Liver (tissue), 9 donors: Measurements from ENCODE around the gene AKAP10. TPM values are rescaled to one million over a fixed set of nuclear protein-coding genes. Genes with fewer than 3 reads are reported as not detected.

Source experiments
- DNase-seq: peaks from one replicate; pipeline ENCODE4 v3.0.0-alpha.2; 2017; ENCODE audit warnings: low spot score
- H3K27ac ChIP-seq, 2 donors: one replicate each; pipeline ENCODE4 v1.7.0; 2013; ENCODE audit warnings: inconsistent platforms in 2 of 2, low read length in 2 of 2, control low read depth in 1 of 2, low read depth in 1 of 2, mild to moderate bottlenecking in 1 of 2
- H3K27me3 ChIP-seq, 4 donors: one replicate each; pipeline versions ENCODE4 v1.6.1 to v1.7.0; 2013; ENCODE audit warnings: low read length in 3 of 4, inconsistent platforms in 1 of 4, mild to moderate bottlenecking in 1 of 4, moderate library complexity in 1 of 4; ENCODE audit not compliant: control insufficient read depth in 4 of 4, insufficient read depth in 4 of 4
- H3K36me3 ChIP-seq, 4 donors: one replicate each; pipeline versions ENCODE4 v1.6.1 to v1.7.0; 2013; ENCODE audit warnings: low read length in 3 of 4, mild to moderate bottlenecking in 3 of 4, low read depth in 1 of 4, moderate library complexity in 1 of 4; ENCODE audit not compliant: control insufficient read depth in 4 of 4, insufficient read depth in 3 of 4
- H3K4me1 ChIP-seq, 4 donors: one replicate each; pipeline versions ENCODE4 v1.6.1 to v1.7.0; 2013; ENCODE audit warnings: low read length in 3 of 4, mild to moderate bottlenecking in 3 of 4, moderate library complexity in 1 of 4; ENCODE audit not compliant: control insufficient read depth in 4 of 4, insufficient read depth in 4 of 4
- H3K4me3 ChIP-seq, 3 donors: one replicate each; pipeline versions ENCODE4 v1.6.1 to v1.7.0; 2013; ENCODE audit warnings: low read length in 3 of 3, control low read depth in 1 of 3, low read depth in 1 of 3, mild to moderate bottlenecking in 1 of 3
- H3K9ac ChIP-seq, 2 donors: one replicate each; pipeline ENCODE4 v1.7.0; 2013; ENCODE audit warnings: low read length in 2 of 2, mild to moderate bottlenecking in 2 of 2, moderate library complexity in 2 of 2, control low read depth in 1 of 2, low read depth in 1 of 2
- H3K9me3 ChIP-seq, 4 donors: one replicate each; pipeline versions ENCODE4 v1.6.1 to v1.7.0; 2013; ENCODE audit warnings: low read length in 3 of 4; ENCODE audit not compliant: control insufficient read depth in 4 of 4
- ATF3 ChIP-seq: IDR thresholded peaks from 2 replicates; pipeline ENCODE4 v1.6.1; 2016; ENCODE audit warnings: antibody characterized with exemption
- CTCF ChIP-seq: fragments of 150-350 bp; IDR thresholded peaks from 2 replicates; pipeline ENCODE4 v1.5.1; 2017; ENCODE audit warnings: improper control_type of control experiment, low read depth, low read length; ENCODE audit not compliant: missing input control
- EGR1 ChIP-seq, 2 donors: IDR thresholded peaks; 2 replicates each; pipeline ENCODE4 v1.6.1; 2016 to 2018; ENCODE audit warnings: antibody characterized with exemption in 2 of 2, low read depth in 2 of 2
- FOXA1 ChIP-seq: IDR thresholded peaks from 2 replicates; pipeline ENCODE4 v1.6.1; 2016; ENCODE audit warnings: antibody characterized with exemption
- FOXA2 ChIP-seq: IDR thresholded peaks from 2 replicates; pipeline ENCODE4 v1.6.1; 2016; ENCODE audit warnings: antibody characterized with exemption
- GABPA ChIP-seq, 2 donors: IDR thresholded peaks in 1 of 2; conservative IDR thresholded peaks in 1 of 2; 2 replicates each; pipeline ENCODE4 v1.6.1; 2016; ENCODE audit warnings: antibody characterized with exemption in 2 of 2, mild to moderate bottlenecking in 1 of 2, moderate library complexity in 1 of 2
- HNF4A ChIP-seq, 2 donors: conservative IDR thresholded peaks; 2 replicates each; pipeline ENCODE4 v1.6.1; 2016; ENCODE audit warnings: antibody characterized with exemption in 2 of 2, mild to moderate bottlenecking in 2 of 2
- HNF4G ChIP-seq: IDR thresholded peaks from 2 replicates; pipeline ENCODE4 v1.6.1; 2016; ENCODE audit warnings: antibody characterized with exemption
- JUND ChIP-seq, 2 donors: IDR thresholded peaks; 2 replicates each; pipeline ENCODE4 v1.6.1; 2016; ENCODE audit warnings: antibody characterized with exemption in 2 of 2
- MAX ChIP-seq: IDR thresholded peaks from 2 replicates; pipeline ENCODE4 v1.6.1; 2016; ENCODE audit warnings: antibody characterized with exemption
- NR2F2 ChIP-seq: IDR thresholded peaks from 2 replicates; pipeline ENCODE4 v1.6.1; 2016; ENCODE audit warnings: antibody characterized with exemption
- RAD21 ChIP-seq, 2 donors: IDR thresholded peaks; 2 replicates each; pipeline ENCODE4 v1.6.1; 2016; ENCODE audit warnings: antibody characterized with exemption in 2 of 2, mild to moderate bottlenecking in 2 of 2
- REST ChIP-seq: IDR thresholded peaks from 2 replicates; pipeline ENCODE4 v1.6.1; 2016; ENCODE audit warnings: antibody characterized with exemption, mild to moderate bottlenecking
- RXRA ChIP-seq, 2 donors: IDR thresholded peaks; 2 replicates each; pipeline ENCODE4 v1.6.1; 2017 to 2018; ENCODE audit warnings: antibody characterized with exemption in 2 of 2, mild to moderate bottlenecking in 1 of 2
- SP1 ChIP-seq: IDR thresholded peaks from 2 replicates; pipeline ENCODE4 v1.6.1; 2018; ENCODE audit warnings: antibody characterized with exemption, mild to moderate bottlenecking
- TAF1 ChIP-seq: conservative IDR thresholded peaks from 2 replicates; pipeline ENCODE4 v1.6.1; 2016; ENCODE audit warnings: antibody characterized with exemption, mild to moderate bottlenecking
- YY1 ChIP-seq: IDR thresholded peaks from 2 replicates; pipeline ENCODE4 v1.6.1; 2016; ENCODE audit warnings: antibody characterized with exemption, mild to moderate bottlenecking
- ZBTB33 ChIP-seq: IDR thresholded peaks from 2 replicates; pipeline ENCODE4 v1.6.1; 2016; ENCODE audit warnings: antibody characterized with exemption
- WGBS: extraction: QIAGEN DNeasy Blood & Tissue Kit; methylation state at CpG from one replicate; pipeline ENCODE4 v1.1.7; 2013; 5-methylcytosine and 5-hydroxymethylcytosine counted together
- polyA plus RNA-seq, 2 donors: library from polyadenylated mRNA; stranded (reverse) in 1 of 2; unstranded in 1 of 2; fragments of 200-250 nt in 1 of 2; fragments of >200 nt in 1 of 2; fragmentation: Nextera tagmentation in 1 of 2; extraction: Ambion mirVana in 1 of 2; gene quantifications; one replicate each; pipeline versions ENCODE4 v1.2.1 to v1.2.3, GENCODE V29; 2013 to 2015
- total RNA-seq, 2 donors: library from RNA; depleted of rRNA; stranded (reverse); fragments of >200 nt; gene quantifications; one replicate each; pipeline ENCODE4 v1.2.3, GENCODE V29; 2014
- donor health status: healthy.
- donor health status: healthy.
- donor health status: healthy.
- donor health status: healthy.
- donor health status: healthy.

Gene AKAP10
- total and polyA plus RNA-seq, 4 donors: 4.2 to 16.3 (median 10.1) TPM

- peaks cover 5 to 36% (median 31%) of the 10 kb centered on the region in 4 donors for H3K36me3 ChIP-seq
- H3K4me3 ChIP-seq: no peak overlapping the region
- H3K27me3 ChIP-seq: no peaks in the 10 kb centered on the region
- peaks cover 0 to 2% (median 0%) of the 10 kb centered on the region in 4 donors for H3K4me1 ChIP-seq
- H3K9me3 ChIP-seq: no peaks in the 10 kb centered on the region
- no peak for TF ChIP-seq TAF1
- no peak for TF ChIP-seq FOXA1
- TF ChIP-seq RXRA (IDR thresholded peaks at IDR 0.05): no peak
- TF ChIP-seq CTCF: no peak
- no peak for TF ChIP-seq YY1
- no peak for TF ChIP-seq RAD21 (IDR thresholded peaks at IDR 0.05)
- no peak for TF ChIP-seq ZBTB33
- TF ChIP-seq HNF4G: no peak
- TF ChIP-seq NR2F2: no peak
- no peak for DNase-seq
- no peak overlapping the region for H3K27ac ChIP-seq
- H3K9ac ChIP-seq: no peak overlapping the region
Measured at GRCh38 chr17:19943599-19943998, 34.0 kb downstream of the AKAP10 start.

GRCh38 chr17:19943026-19943425, 34.6 kb downstream of the AKAP10 start:
- Histone ChIP-seq H3K4me1 (no peaks in the 10 kb centered on the region), H3K9me3 (no peaks in the 10 kb centered on the region), H3K27ac (no peak overlapping the region), H3K36me3 (peaks cover 5 to 32% (median 30%) of the 10 kb centered on the region in 4 donors), H3K9ac (no peak overlapping the region), H3K4me3 (no peak overlapping the region), H3K27me3 (no peaks in the 10 kb centered on the region)
- DNase-seq: no peak
- WGBS: 95% methylated on average over 5 of the region's 5 CpGs
- TF ChIP-seq REST (no peak), RXRA (IDR thresholded peaks at IDR 0.05) (no peak), SP1 (no peak), RAD21 (IDR thresholded peaks at IDR 0.05) (no peak), EGR1 (IDR thresholded peaks at IDR 0.05; ENCODE audit: low read depth in 2 of 2) (no peak), HNF4A (conservative IDR thresholded peaks at IDR 0.05) (no peak), FOXA1 (no peak), TAF1 (no peak), MAX (no peak), ATF3 (no peak), CTCF (no peak), FOXA2 (no peak), GABPA (IDR thresholded peaks at IDR 0.05 in 1 of 2, conservative IDR thresholded peaks at IDR 0.05 in 1 of 2) (no peak), JUND (IDR thresholded peaks at IDR 0.05) (no peak), YY1 (no peak), NR2F2 (no peak)
